PC-9 (cell line): ENCODE measurements around the gene PLEKHA6.

Experiments
- EZH2 ChIP-seq: fragments of 200-600 bp; sonication (generic); IDR thresholded peaks from 2 replicates; pipeline ENCODE4 v1.8.0; 2017; ENCODE audit warnings: antibody characterized with exemption, low read depth
- TF ChIP-seq, protein P1 (sequence below): fragments of 200-600 bp; sonication (generic); conservative IDR thresholded peaks from 2 replicates; pipeline ENCODE4 v1.6.1; 2017; ENCODE audit warnings: mixed run types, antibody characterized with exemption, mild to moderate bottlenecking, moderate library complexity

DNA sequence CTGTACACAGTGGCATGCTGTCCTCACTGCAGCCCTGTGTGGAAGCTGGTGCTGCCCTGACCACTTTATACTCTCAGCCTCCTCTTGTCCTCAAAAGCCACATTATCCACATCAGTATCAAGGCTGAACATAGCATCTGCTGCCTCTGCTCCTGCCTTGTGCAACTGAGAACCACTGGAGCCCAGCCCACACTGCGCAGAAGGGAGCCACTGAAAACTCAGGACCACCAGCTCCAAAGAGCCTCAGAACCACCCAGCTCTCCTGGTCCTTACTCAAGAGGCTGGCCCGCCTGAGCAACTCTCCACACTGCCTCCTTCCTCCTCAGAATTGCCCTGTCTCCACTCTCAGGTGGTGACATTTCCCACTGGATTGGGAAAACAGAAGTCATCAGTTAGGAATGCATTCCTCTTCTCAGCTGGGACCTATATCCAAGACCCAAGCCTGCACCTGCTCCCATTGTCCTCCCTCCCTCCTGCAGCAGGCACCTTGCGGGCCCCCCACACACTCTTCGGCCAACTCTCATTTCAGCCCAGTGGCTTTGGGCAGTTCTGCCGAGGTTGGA is 156.4 kb downstream of the PLEKHA6 start:
- TF ChIP-seq, protein P1, sequence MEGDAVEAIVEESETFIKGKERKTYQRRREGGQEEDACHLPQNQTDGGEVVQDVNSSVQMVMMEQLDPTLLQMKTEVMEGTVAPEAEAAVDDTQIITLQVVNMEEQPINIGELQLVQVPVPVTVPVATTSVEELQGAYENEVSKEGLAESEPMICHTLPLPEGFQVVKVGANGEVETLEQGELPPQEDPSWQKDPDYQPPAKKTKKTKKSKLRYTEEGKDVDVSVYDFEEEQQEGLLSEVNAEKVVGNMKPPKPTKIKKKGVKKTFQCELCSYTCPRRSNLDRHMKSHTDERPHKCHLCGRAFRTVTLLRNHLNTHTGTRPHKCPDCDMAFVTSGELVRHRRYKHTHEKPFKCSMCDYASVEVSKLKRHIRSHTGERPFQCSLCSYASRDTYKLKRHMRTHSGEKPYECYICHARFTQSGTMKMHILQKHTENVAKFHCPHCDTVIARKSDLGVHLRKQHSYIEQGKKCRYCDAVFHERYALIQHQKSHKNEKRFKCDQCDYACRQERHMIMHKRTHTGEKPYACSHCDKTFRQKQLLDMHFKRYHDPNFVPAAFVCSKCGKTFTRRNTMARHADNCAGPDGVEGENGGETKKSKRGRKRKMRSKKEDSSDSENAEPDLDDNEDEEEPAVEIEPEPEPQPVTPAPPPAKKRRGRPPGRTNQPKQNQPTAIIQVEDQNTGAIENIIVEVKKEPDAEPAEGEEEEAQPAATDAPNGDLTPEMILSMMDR = no peak
- TF ChIP-seq EZH2 = no peak
